ENCODE measurements around the gene GALNT18.

GALNT18 gene

DNA sequence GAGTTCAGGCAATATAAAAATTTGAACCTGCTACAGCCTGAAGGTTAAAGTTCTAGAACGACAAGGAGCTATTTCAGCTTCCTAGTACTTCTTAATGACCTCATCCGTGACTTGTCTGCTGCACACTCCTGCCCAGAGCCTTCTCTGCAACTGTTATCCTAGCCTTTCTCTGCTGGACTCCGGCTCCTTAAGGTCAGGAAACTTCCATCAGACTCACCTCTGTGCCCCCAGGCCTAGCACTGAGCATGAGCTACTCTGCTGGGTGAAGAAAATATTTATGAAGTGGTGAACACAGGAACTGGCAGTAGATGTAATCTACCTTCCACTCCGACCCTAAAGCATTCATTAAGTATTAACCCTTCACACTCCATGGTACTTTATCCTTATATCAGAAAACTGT lies 287.2 kb downstream of the GALNT18 start:
- no peak for DNase-seq (ENCODE audit: low spot score)
- Mint-ChIP-seq H3K4me1 (ENCODE audit: low read depth) (peaks cover 2% of the 10 kb centered on the region), H3K27ac (no peak overlapping the region), H3K4me3 (no peak overlapping the region), H3K36me3 (ENCODE audit: low read depth) (no peaks in the 10 kb centered on the region), H3K9me3 (no peaks in the 10 kb centered on the region), H3K27me3 (ENCODE audit: low read depth) (no peaks in the 10 kb centered on the region)

DNA sequence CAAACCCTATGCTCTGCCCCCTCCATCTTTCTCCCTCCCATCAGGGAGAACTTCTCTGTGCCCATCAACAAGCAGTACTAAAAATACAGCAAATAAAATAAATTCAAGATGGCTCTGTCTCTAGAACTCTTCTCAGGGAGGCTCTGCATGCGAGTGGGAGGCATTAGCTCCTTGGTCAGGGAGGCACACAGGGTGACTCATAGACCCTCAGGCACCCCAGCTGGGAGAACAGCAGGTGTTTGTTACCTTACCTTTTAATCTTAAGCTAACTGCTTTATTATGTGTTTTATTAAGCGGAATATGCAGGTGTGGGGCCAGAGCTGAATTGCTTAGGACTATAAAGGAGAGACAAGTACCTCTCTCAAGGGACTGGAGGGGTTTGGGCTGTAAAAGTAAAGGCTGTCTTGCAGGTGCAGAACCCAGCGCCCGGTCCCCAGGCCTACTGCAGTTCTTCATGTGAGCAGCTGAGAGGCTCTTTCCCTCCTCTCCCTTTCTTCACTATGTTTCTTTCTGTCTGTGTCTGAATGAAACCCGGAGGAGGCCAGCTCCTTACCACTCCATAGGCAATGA lies 289.6 kb downstream of the GALNT18 start:
- Mint-ChIP-seq H3K27me3 (ENCODE audit: low read depth) (no peaks in the 10 kb centered on the region), H3K36me3 (ENCODE audit: low read depth) (no peaks in the 10 kb centered on the region), H3K4me3 (no peak overlapping the region), H3K27ac (no peak overlapping the region), H3K9me3 (no peaks in the 10 kb centered on the region), H3K4me1 (ENCODE audit: low read depth) (peaks cover 2% of the 10 kb centered on the region)
- no peak for DNase-seq (ENCODE audit: low spot score)

DNA sequence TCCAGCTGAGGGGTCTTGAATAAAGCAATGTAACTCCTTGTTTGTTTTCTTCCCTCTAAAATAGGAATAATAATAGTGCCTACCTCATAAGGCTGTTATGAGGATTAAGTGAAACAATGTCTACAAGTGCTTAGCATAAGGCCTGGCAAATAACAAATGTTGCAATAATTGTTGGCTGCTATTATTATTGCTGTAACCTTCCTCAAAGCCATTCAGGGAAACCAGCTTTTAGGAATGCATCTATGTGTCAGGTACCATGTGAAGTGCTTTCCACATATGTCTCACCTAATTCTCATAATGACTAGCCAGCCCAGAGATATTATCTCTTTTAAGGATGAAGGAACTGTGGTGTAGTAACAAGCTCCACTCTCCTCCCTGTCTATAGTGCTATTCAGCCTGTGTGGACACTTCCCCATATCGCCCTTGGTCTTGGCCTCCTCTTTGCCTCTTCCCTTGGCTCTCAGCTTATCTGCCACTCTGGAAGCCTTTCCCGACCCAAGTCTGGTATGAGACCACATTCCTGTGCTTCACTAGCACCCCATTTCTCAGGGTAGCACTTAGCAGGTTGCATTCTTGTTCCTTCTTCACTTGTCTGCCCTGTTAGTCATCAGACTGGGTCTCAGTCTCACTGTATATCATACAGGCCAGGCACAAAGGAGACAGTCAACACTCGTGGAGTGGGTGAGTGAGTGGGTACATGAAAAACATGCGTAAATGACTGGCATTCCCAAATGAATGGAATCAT lies 292.6 kb downstream of the GALNT18 start:
- Mint-ChIP-seq H3K36me3 (ENCODE audit: low read depth) (no peaks in the 10 kb centered on the region), H3K9me3 (no peaks in the 10 kb centered on the region), H3K27me3 (ENCODE audit: low read depth) (no peaks in the 10 kb centered on the region), H3K27ac (no peak overlapping the region), H3K4me3 (no peak overlapping the region), H3K4me1 (ENCODE audit: low read depth) (no peaks in the 10 kb centered on the region)
- no peak for DNase-seq (ENCODE audit: low spot score)

- no peaks in the 10 kb centered on the region for H3K36me3 Mint-ChIP-seq (ENCODE audit: low read depth)
- H3K4me1 Mint-ChIP-seq (ENCODE audit: low read depth), result no peaks in the 10 kb centered on the region
- H3K4me3 Mint-ChIP-seq, result no peak overlapping the region
- H3K27ac Mint-ChIP-seq, result no peak overlapping the region
- H3K27me3 Mint-ChIP-seq (ENCODE audit: low read depth), result no peaks in the 10 kb centered on the region
- no peaks in the 10 kb centered on the region for H3K9me3 Mint-ChIP-seq
- no peak for DNase-seq (ENCODE audit: low spot score)
These were observed 297.7 kb downstream of the GALNT18 start for GRCh38 chr11:11324090-11324489.

DNA sequence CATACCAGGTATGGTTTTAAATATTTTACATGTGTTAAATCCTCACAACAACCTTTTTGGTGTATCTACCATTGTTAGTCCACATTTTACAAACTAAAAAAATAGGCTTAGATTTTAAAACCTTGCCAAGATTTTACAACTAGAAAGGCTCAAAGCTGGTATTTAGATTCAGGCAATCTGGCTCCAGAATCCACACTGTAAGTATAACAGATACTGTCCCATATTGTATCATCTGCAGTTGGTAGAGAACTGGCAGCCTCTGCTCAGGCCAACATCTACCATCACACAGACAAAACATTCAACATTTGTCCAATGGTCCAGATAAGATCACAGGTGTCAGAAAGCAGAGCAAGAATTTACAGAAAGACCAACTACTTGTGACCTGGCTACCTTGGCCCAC lies 299.7 kb downstream of the GALNT18 start:
- H3K27ac Mint-ChIP-seq, result no peak overlapping the region
- H3K36me3 Mint-ChIP-seq (ENCODE audit: low read depth), result no peaks in the 10 kb centered on the region
- H3K27me3 Mint-ChIP-seq (ENCODE audit: low read depth), result no peaks in the 10 kb centered on the region
- no peak for DNase-seq (ENCODE audit: low spot score)
- H3K4me1 Mint-ChIP-seq (ENCODE audit: low read depth), result no peaks in the 10 kb centered on the region
- H3K4me3 Mint-ChIP-seq, result no peak overlapping the region
- H3K9me3 Mint-ChIP-seq, result no peaks in the 10 kb centered on the region

GRCh38 chr11:11320825-11321224 lies 301.0 kb downstream of the GALNT18 start:
- Mint-ChIP-seq H3K27me3 (ENCODE audit: low read depth) (no peaks in the 10 kb centered on the region), H3K36me3 (ENCODE audit: low read depth) (no peaks in the 10 kb centered on the region), H3K4me1 (ENCODE audit: low read depth) (no peaks in the 10 kb centered on the region), H3K27ac (no peak overlapping the region), H3K4me3 (no peak overlapping the region), H3K9me3 (no peaks in the 10 kb centered on the region)
- DNase-seq (ENCODE audit: low spot score), result no peak

- Mint-ChIP-seq H3K4me1 (ENCODE audit: low read depth) (no peaks in the 10 kb centered on the region), H3K27ac (no peak overlapping the region), H3K9me3 (no peaks in the 10 kb centered on the region), H3K4me3 (no peak overlapping the region), H3K36me3 (ENCODE audit: low read depth) (no peaks in the 10 kb centered on the region), H3K27me3 (ENCODE audit: low read depth) (no peaks in the 10 kb centered on the region)
- DNase-seq (ENCODE audit: low spot score), result no peak
These were observed 302.8 kb downstream of the GALNT18 start for GRCh38 chr11:11318961-11319360.

GRCh38 chr11:11318461-11318860 lies 303.3 kb downstream of the GALNT18 start:
- no peaks in the 10 kb centered on the region for H3K4me1 Mint-ChIP-seq (ENCODE audit: low read depth)
- H3K4me3 Mint-ChIP-seq, result no peak overlapping the region
- no peaks in the 10 kb centered on the region for H3K9me3 Mint-ChIP-seq
- H3K36me3 Mint-ChIP-seq (ENCODE audit: low read depth), result no peaks in the 10 kb centered on the region
- no peak overlapping the region for H3K27ac Mint-ChIP-seq
- no peak for DNase-seq (ENCODE audit: low spot score)
- no peaks in the 10 kb centered on the region for H3K27me3 Mint-ChIP-seq (ENCODE audit: low read depth)

DNA sequence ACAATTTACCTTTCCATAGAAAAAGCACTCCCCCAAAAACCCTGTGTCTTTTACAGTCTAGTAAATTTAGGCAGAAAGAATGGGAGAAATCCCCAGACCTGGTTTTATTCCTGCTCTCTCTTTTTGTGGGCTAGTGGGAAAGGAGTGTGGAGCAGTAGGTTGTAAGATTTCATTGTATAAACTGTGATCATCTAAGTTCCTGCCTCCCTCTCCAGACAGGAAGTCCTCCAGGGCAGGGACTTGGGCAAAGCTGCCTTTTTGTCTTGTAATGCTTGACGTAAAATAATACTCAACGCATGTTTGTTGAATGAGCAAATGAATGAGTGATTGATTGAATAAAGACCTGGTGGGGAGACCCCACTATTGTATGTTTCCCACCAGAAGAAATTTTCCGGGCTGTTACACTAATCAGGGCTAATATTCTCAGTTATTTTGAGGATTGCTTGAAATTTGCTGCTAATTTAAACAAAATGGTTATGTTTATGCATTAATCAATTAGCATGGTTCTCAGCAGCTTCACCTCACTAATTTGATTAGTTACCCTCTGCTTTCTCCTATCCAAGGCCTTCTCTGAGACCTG lies 305.1 kb downstream of the GALNT18 start:
- Mint-ChIP-seq H3K27ac (no peak overlapping the region), H3K36me3 (ENCODE audit: low read depth) (no peaks in the 10 kb centered on the region), H3K4me3 (no peak overlapping the region), H3K9me3 (no peaks in the 10 kb centered on the region), H3K4me1 (ENCODE audit: low read depth) (no peaks in the 10 kb centered on the region), H3K27me3 (ENCODE audit: low read depth) (no peaks in the 10 kb centered on the region)
- no peak for DNase-seq (ENCODE audit: low spot score)

- Mint-ChIP-seq H3K9me3 (no peaks in the 10 kb centered on the region), H3K4me1 (ENCODE audit: low read depth) (peaks cover 8% of the 10 kb centered on the region), H3K36me3 (ENCODE audit: low read depth) (no peaks in the 10 kb centered on the region), H3K4me3 (no peak overlapping the region), H3K27me3 (ENCODE audit: low read depth) (no peaks in the 10 kb centered on the region), H3K27ac (no peak overlapping the region)
- no peak for DNase-seq (ENCODE audit: low spot score)
These were observed 307.7 kb downstream of the GALNT18 start for GRCh38 chr11:11313902-11314692.

DNA sequence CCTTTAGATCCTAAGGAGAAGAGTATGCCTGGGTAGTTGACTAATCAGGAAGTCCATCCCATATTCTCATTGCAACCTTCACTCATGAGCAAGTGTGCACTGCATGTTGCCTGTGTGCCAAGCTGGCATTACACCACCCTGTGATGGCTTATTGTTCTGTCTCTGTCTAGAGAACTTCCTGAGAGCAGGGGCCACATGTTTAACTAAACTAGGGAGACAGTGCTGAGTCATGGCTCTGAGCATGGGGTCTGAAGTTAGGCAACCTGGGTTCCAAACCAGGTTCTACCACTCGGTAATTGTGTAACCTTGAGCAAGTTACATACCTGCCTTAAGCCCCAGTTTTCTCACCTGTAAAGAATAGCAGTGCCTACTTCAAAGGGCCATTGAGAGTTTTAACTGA lies 308.4 kb downstream of the GALNT18 start:
- Mint-ChIP-seq H3K27ac (no peak overlapping the region), H3K4me3 (no peak overlapping the region), H3K36me3 (ENCODE audit: low read depth) (no peaks in the 10 kb centered on the region), H3K4me1 (ENCODE audit: low read depth) (peaks cover 8% of the 10 kb centered on the region), H3K9me3 (no peaks in the 10 kb centered on the region), H3K27me3 (ENCODE audit: low read depth) (no peaks in the 10 kb centered on the region)
- DNase-seq (ENCODE audit: low spot score), result no peak

GRCh38 chr11:11312738-11313137 lies 309.1 kb downstream of the GALNT18 start:
- DNase-seq (ENCODE audit: low spot score), result no peak
- Mint-ChIP-seq H3K4me1 (ENCODE audit: low read depth) (peaks cover 8% of the 10 kb centered on the region), H3K27me3 (ENCODE audit: low read depth) (no peaks in the 10 kb centered on the region), H3K27ac (no peak overlapping the region), H3K9me3 (no peaks in the 10 kb centered on the region), H3K36me3 (ENCODE audit: low read depth) (no peaks in the 10 kb centered on the region), H3K4me3 (no peak overlapping the region)

GRCh38 chr11:11311169-11311568 lies 310.6 kb downstream of the GALNT18 start:
- no peaks in the 10 kb centered on the region for H3K27me3 Mint-ChIP-seq (ENCODE audit: low read depth)
- peaks cover 8% of the 10 kb centered on the region for H3K4me1 Mint-ChIP-seq (ENCODE audit: low read depth)
- H3K9me3 Mint-ChIP-seq, result no peaks in the 10 kb centered on the region
- no peaks in the 10 kb centered on the region for H3K36me3 Mint-ChIP-seq (ENCODE audit: low read depth)
- no peak overlapping the region for H3K27ac Mint-ChIP-seq
- no peak for DNase-seq (ENCODE audit: low spot score)
- H3K4me3 Mint-ChIP-seq, result no peak overlapping the region

DNA sequence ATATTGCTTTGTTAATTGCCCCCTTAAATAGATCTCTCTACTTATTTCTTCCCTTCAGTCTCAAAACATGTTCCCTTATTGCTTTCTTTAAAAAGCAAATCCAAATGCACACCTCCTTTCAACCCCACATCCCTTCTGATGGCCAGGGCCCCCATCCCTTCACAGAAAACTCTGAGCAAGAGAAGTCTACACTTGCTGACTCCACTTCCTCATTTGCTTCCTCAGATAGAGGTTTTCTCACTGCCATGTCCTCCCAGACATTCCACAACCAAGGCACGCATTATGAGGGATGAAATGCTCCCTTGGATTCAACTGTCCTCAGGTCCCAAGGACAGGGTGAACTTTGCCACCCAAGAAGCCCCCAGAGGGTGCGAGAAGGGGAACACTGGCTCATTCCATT lies 311.9 kb downstream of the GALNT18 start:
- no peak overlapping the region for H3K27ac Mint-ChIP-seq

More for the DNA sequence above, 311.9 kb downstream of the GALNT18 start:
- no peaks in the 10 kb centered on the region for H3K9me3 Mint-ChIP-seq
- DNase-seq (ENCODE audit: low spot score), result no peak
- H3K4me1 Mint-ChIP-seq (ENCODE audit: low read depth), result peaks cover 8% of the 10 kb centered on the region
- H3K36me3 Mint-ChIP-seq (ENCODE audit: low read depth), result no peaks in the 10 kb centered on the region
- no peak overlapping the region for H3K4me3 Mint-ChIP-seq
- H3K27me3 Mint-ChIP-seq (ENCODE audit: low read depth), result no peaks in the 10 kb centered on the region
